ENCODE results near the gene SLC16A3. TPM values are rescaled to one million over a fixed set of nuclear protein-coding genes. Genes with fewer than 3 reads are reported as not detected.

The SLC16A3 gene
- total and polyA plus RNA-seq, 2 experiments from 2014 or later: 3.5 to 10.6 TPM

DNA sequence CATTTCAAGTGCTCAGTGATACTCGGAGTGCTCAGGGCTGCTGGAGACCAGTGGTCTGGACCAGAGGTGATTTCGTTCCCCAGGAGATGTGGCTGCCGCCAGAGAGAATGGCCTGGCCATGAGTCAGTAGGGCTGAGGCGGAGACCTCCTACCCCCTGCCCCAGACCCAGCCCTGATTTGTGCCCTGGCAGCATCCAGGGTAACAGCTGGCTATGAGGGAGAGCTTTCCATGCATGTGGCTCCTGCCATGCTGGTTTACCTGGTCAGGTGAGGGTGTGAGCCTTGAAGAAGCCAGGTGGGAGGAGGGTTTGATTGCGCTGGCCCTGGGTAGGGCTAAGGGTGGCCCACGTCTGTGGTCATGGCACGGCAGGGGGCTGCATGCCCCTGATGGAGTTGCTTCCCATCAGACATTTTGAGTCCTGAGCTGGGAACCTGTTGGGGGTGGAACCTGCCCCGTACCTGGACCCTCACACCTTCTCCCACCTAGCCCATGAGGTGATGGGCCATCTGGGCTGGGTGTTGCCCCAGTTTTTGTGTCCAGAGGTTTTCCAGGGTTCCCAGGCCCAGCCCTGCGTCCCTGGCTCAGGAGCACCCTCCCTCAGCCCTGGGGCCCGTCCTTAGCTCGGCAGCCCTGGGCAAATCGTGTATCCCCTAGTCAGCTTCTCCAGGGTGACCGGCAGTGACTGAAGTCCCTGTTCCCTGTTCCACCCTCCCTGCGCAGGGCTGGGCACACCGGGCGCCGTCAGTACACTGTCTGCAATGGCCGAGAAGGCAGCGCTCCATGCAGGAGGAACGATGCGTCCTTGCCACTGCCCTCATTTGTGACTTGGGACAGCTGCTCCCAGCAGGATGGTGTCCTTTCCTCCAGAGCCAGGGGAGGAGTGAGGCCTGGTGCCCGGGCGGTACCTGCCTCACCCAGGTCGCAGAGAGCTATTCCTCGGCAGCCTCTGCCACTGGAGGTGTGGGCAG is 53.7 kb downstream of the SLC16A3 start:
- peaks cover 13% of the 10 kb centered on the region for H3K27me3 Mint-ChIP-seq (ENCODE audit: insufficient read depth, low read depth, poor library complexity)
- no peak for TF ChIP-seq EZH2phosphoT487 (IDR thresholded peaks at IDR 0.05; ENCODE audit: unreplicated experiment)
- TF ChIP-seq ZNF114 (CRISPR knock-in tag; IDR thresholded peaks at IDR 0.05): no peak
- TF ChIP-seq, protein P1, sequence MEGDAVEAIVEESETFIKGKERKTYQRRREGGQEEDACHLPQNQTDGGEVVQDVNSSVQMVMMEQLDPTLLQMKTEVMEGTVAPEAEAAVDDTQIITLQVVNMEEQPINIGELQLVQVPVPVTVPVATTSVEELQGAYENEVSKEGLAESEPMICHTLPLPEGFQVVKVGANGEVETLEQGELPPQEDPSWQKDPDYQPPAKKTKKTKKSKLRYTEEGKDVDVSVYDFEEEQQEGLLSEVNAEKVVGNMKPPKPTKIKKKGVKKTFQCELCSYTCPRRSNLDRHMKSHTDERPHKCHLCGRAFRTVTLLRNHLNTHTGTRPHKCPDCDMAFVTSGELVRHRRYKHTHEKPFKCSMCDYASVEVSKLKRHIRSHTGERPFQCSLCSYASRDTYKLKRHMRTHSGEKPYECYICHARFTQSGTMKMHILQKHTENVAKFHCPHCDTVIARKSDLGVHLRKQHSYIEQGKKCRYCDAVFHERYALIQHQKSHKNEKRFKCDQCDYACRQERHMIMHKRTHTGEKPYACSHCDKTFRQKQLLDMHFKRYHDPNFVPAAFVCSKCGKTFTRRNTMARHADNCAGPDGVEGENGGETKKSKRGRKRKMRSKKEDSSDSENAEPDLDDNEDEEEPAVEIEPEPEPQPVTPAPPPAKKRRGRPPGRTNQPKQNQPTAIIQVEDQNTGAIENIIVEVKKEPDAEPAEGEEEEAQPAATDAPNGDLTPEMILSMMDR (conservative IDR thresholded peaks at IDR 0.05; ENCODE audit: low read depth in 2 of 2): no peak
- TF ChIP-seq EZH2 (IDR thresholded peaks at IDR 0.05; ENCODE audit: low read depth, unreplicated experiment): no peak
- TF ChIP-seq ZNF331 (CRISPR knock-in tag; IDR thresholded peaks at IDR 0.05; ENCODE audit: low read depth): no peak
- TF ChIP-seq, protein P2, sequence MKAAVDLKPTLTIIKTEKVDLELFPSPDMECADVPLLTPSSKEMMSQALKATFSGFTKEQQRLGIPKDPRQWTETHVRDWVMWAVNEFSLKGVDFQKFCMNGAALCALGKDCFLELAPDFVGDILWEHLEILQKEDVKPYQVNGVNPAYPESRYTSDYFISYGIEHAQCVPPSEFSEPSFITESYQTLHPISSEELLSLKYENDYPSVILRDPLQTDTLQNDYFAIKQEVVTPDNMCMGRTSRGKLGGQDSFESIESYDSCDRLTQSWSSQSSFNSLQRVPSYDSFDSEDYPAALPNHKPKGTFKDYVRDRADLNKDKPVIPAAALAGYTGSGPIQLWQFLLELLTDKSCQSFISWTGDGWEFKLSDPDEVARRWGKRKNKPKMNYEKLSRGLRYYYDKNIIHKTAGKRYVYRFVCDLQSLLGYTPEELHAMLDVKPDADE (IDR thresholded peaks at IDR 0.05): no peak
- TF ChIP-seq, protein P3, sequence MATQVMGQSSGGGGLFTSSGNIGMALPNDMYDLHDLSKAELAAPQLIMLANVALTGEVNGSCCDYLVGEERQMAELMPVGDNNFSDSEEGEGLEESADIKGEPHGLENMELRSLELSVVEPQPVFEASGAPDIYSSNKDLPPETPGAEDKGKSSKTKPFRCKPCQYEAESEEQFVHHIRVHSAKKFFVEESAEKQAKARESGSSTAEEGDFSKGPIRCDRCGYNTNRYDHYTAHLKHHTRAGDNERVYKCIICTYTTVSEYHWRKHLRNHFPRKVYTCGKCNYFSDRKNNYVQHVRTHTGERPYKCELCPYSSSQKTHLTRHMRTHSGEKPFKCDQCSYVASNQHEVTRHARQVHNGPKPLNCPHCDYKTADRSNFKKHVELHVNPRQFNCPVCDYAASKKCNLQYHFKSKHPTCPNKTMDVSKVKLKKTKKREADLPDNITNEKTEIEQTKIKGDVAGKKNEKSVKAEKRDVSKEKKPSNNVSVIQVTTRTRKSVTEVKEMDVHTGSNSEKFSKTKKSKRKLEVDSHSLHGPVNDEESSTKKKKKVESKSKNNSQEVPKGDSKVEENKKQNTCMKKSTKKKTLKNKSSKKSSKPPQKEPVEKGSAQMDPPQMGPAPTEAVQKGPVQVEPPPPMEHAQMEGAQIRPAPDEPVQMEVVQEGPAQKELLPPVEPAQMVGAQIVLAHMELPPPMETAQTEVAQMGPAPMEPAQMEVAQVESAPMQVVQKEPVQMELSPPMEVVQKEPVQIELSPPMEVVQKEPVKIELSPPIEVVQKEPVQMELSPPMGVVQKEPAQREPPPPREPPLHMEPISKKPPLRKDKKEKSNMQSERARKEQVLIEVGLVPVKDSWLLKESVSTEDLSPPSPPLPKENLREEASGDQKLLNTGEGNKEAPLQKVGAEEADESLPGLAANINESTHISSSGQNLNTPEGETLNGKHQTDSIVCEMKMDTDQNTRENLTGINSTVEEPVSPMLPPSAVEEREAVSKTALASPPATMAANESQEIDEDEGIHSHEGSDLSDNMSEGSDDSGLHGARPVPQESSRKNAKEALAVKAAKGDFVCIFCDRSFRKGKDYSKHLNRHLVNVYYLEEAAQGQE (IDR thresholded peaks at IDR 0.05; ENCODE audit: unreplicated experiment): no peak
- no peaks in the 10 kb centered on the region; the same call in 2 of the 3 replicates for H3K36me3 Mint-ChIP-seq (ENCODE audit: low read depth)
- H3K79me2 ChIP-seq (replicated peaks; ENCODE audit: insufficient read depth): no peaks in the 10 kb centered on the region
- peaks cover 4% of the 10 kb centered on the region; the same call in 1 of the 2 replicates for H3K4me1 ChIP-seq (ENCODE audit: insufficient read depth)
- H3K27me3 ChIP-seq (ENCODE audit: insufficient read depth): no peaks in the 10 kb centered on the region
- H3K4me2 ChIP-seq: no peak overlapping the region
- no peaks in the 10 kb centered on the region; the same call in 2 of the 3 replicates for H3K9me3 Mint-ChIP-seq
- H3K4me1 Mint-ChIP-seq: peaks cover 22% of the 10 kb centered on the region
- no peak overlapping the region for H2AFZ ChIP-seq
- H3K36me3 ChIP-seq (ENCODE audit: insufficient read depth): no peaks in the 10 kb centered on the region
- no peak overlapping the region for H3K27ac Mint-ChIP-seq
- DNase-seq (ENCODE audit: low spot score) (no peak), ATAC-seq (no peak)
- H3K4me3 ChIP-seq: no peak overlapping the region
- H3K27ac ChIP-seq (ENCODE audit: low read depth): no peak overlapping the region
- no peak overlapping the region for H3K4me3 Mint-ChIP-seq
- 0 out of 2 replicates have a peak, but pooled peaks cover 5% of the 10 kb centered on the region for H4K20me1 ChIP-seq (replicated peaks; ENCODE audit: insufficient read depth)
- H3F3A ChIP-seq (replicated peaks; ENCODE audit: low read depth): 0 out of 2 replicates have a peak, but pooled peaks cover 10% of the 10 kb centered on the region
- H3K9me2 ChIP-seq (ENCODE audit: insufficient read depth): no peaks in the 10 kb centered on the region

Measured in GM23338 (cell line).